Mesendoderm (in vitro differentiated cells): ENCODE data around the gene EIF2B1.
A peak's percentile ranks its signal among the peaks of the same experiment; 100 is the strongest.

Experiments
- DNase-seq: peaks from one replicate; pipeline ENCODE4 v3.0.0; 2013
- H2AK5ac ChIP-seq: 2 replicates; pipeline ENCODE4 v1.6.1; 2013; ENCODE audit warnings: low read length, inconsistent platforms
- H2BK120ac ChIP-seq: 2 replicates; pipeline ENCODE4 v1.6.1; 2013; ENCODE audit warnings: low read depth, mild to moderate bottlenecking, low read length, moderate library complexity, mixed read lengths
- H2BK15ac ChIP-seq: replicated peaks from 2 replicates; pipeline ENCODE4 v1.6.1; 2013; ENCODE audit warnings: low read depth, mild to moderate bottlenecking, moderate library complexity
- H2BK5ac ChIP-seq: 2 replicates; pipeline ENCODE4 v1.6.1; 2013; ENCODE audit warnings: low read length, inconsistent platforms
- H3K18ac ChIP-seq: 2 replicates; pipeline ENCODE4 v1.6.1; 2013; ENCODE audit warnings: mild to moderate bottlenecking, low read length, mixed read lengths
- H3K23ac ChIP-seq: one replicate; pipeline ENCODE4 v1.6.1; 2013; ENCODE audit warnings: low read length
- H3K27ac ChIP-seq: 2 replicates; pipeline ENCODE4 v1.5.1; 2013; ENCODE audit warnings: low read depth, mild to moderate bottlenecking, inconsistent platforms, low read length, moderate library complexity
- H3K27me3 ChIP-seq: 2 replicates; pipeline ENCODE4 v1.6.1; 2013; ENCODE audit warnings: low read length, control low read depth, mild to moderate bottlenecking, inconsistent platforms; ENCODE audit not compliant: insufficient read depth, poor library complexity
- H3K36me3 ChIP-seq: 2 replicates; pipeline ENCODE4 v1.6.1; 2013; ENCODE audit warnings: low read length, inconsistent platforms; ENCODE audit not compliant: control insufficient read depth, insufficient read depth
- H3K4ac ChIP-seq: one replicate; pipeline ENCODE4 v1.6.1; 2013; ENCODE audit warnings: low read depth, mild to moderate bottlenecking, low read length, moderate library complexity
- H3K4me1 ChIP-seq: 2 replicates; pipeline ENCODE4 v1.6.1; 2013; ENCODE audit warnings: low read depth, low read length, inconsistent platforms; ENCODE audit not compliant: control insufficient read depth
- H3K4me2 ChIP-seq: 2 replicates; pipeline ENCODE4 v1.6.1; 2013; ENCODE audit warnings: low read length
- H3K4me3 ChIP-seq: 2 replicates; pipeline ENCODE4 v1.5.1; 2013; ENCODE audit warnings: mild to moderate bottlenecking, low read length
- H3K56ac ChIP-seq: one replicate; pipeline ENCODE4 v1.6.1; 2013; ENCODE audit warnings: low read length
- H3K79me1 ChIP-seq: 2 replicates; pipeline ENCODE4 v1.6.1; 2013; ENCODE audit warnings: low read length, inconsistent platforms
- H3K79me2 ChIP-seq: 2 replicates; pipeline ENCODE4 v1.6.1; 2013; ENCODE audit warnings: mild to moderate bottlenecking, low read length; ENCODE audit not compliant: control insufficient read depth, insufficient read depth
- H3K9ac ChIP-seq: 2 replicates; pipeline ENCODE4 v1.6.1; 2013; ENCODE audit warnings: low read length, inconsistent platforms
- H4K5ac ChIP-seq: one replicate; pipeline ENCODE4 v1.6.1; 2013; ENCODE audit warnings: low read length
- H4K8ac ChIP-seq: one replicate; pipeline ENCODE4 v1.6.1; 2013; ENCODE audit warnings: low read depth, mild to moderate bottlenecking, control low read depth, low read length, moderate library complexity
- WGBS: extraction: QIAGEN DNeasy Blood & Tissue Kit; methylation state at CpG from one replicate; pipeline ENCODE4 v1.1.7; 2013; ENCODE audit warnings: low lambda C conversion rate, missing lambda C conversion rate; ENCODE audit not compliant: insufficient coverage; ENCODE audit errors: extremely low coverage; 5-methylcytosine and 5-hydroxymethylcytosine counted together

The EIF2B1 gene

GRCh38 chr12:123602651-123603195 lies 30.8 kb downstream of the EIF2B1 start:
- no CpG with 5 or more reads among the region's 7 CpGs for WGBS
- Histone ChIP-seq H3K36me3 (peaks cover 5% of the 10 kb centered on the region), H2BK15ac (no peak overlapping the region)

GRCh38 chr12:123601602-123602489 lies 31.6 kb downstream of the EIF2B1 start, which contains the start of gene DDX55:
TSS of gene DDX55 (plus strand) at chr12:123602099. CDS start at chr12:123602149, 50 bp downstream.
- H3K18ac ChIP-seq: peak within 1 kb of the TSS; percentile 90
- peaks cover 4% of the 10 kb centered on the region for H3K79me1 ChIP-seq
- peak within 1 kb of the TSS; percentile 95 for H3K4ac ChIP-seq
- peaks cover 2% of the 10 kb centered on the region for H3K4me1 ChIP-seq
- peak within 1 kb of the TSS; percentile 97 for H3K9ac ChIP-seq
- H4K8ac ChIP-seq: peak within 1 kb of the TSS; percentile 90
- H3K4me3 ChIP-seq: peak within 1 kb of the TSS; percentile 94
- H3K23ac ChIP-seq: no peak within 1 kb of the TSS
- H2BK120ac ChIP-seq: no peak within 1 kb of the TSS
- H2BK15ac ChIP-seq: no peak within 1 kb of the TSS
- DNase-seq: peak; percentile 88
- no peaks in the 10 kb centered on the region for H3K27me3 ChIP-seq
- peak within 1 kb of the TSS; percentile 95 for H3K4me2 ChIP-seq
- peaks cover 37% of the 10 kb centered on the region for H3K79me2 ChIP-seq
- H3K27ac ChIP-seq: peak within 1 kb of the TSS; percentile 63
- peak within 1 kb of the TSS; percentile 99 for H3K56ac ChIP-seq
- H4K5ac ChIP-seq: no peak within 1 kb of the TSS
- WGBS: no CpG with 5 or more reads among the region's 81 CpGs
- no peak within 1 kb of the TSS for H2BK5ac ChIP-seq
- peaks cover 5% of the 10 kb centered on the region for H3K36me3 ChIP-seq
- no peak within 1 kb of the TSS for H2AK5ac ChIP-seq

More at GRCh38 chr12:123602651-123603195, 30.8 kb downstream of the EIF2B1 start:
- DNase-seq: no peak
- Histone ChIP-seq H3K4me2 (peak overlapping the region; percentile 89), H4K8ac (no peak overlapping the region), H3K9ac (peak overlapping the region; percentile 97), H3K56ac (peak overlapping the region; percentile 99), H3K4ac (peak overlapping the region; percentile 95), H3K27me3 (no peaks in the 10 kb centered on the region), H4K5ac (no peak overlapping the region), H3K4me1 (peaks cover 2% of the 10 kb centered on the region), H3K79me2 (peaks cover 37% of the 10 kb centered on the region), H3K4me3 (peak overlapping the region; percentile 94), H2BK120ac (no peak overlapping the region), H2BK5ac (no peak overlapping the region), H3K79me1 (peaks cover 4% of the 10 kb centered on the region), H3K27ac (no peak overlapping the region), H3K23ac (no peak overlapping the region), H3K18ac (no peak overlapping the region), H2AK5ac (no peak overlapping the region)

- peaks cover 5% of the 10 kb centered on the region for H3K36me3 ChIP-seq
- H3K79me2 ChIP-seq: peaks cover 26% of the 10 kb centered on the region
- no peak for DNase-seq
- H3K9ac ChIP-seq: no peak overlapping the region
- no peaks in the 10 kb centered on the region for H3K27me3 ChIP-seq
- H2BK15ac ChIP-seq: no peak overlapping the region
- no peak overlapping the region for H3K23ac ChIP-seq
- H3K4me1 ChIP-seq: peaks cover 2% of the 10 kb centered on the region
- no peak overlapping the region for H4K5ac ChIP-seq
- H2AK5ac ChIP-seq: no peak overlapping the region
- H3K27ac ChIP-seq: no peak overlapping the region
- H3K4me3 ChIP-seq: no peak overlapping the region
- no peak overlapping the region for H4K8ac ChIP-seq
- whole genome bisulfite sequencing: no CpG with 5 or more reads among the region's 7 CpGs
- H3K79me1 ChIP-seq: no peaks in the 10 kb centered on the region
- no peak overlapping the region for H3K18ac ChIP-seq
- H3K4me2 ChIP-seq: no peak overlapping the region
- no peak overlapping the region for H3K4ac ChIP-seq
- H2BK120ac ChIP-seq: no peak overlapping the region
- H3K56ac ChIP-seq: no peak overlapping the region
- no peak overlapping the region for H2BK5ac ChIP-seq
These were observed 33.8 kb downstream of the EIF2B1 start for GRCh38 chr12:123599721-123600120.

GRCh38 chr12:123599310-123599709 lies 34.2 kb downstream of the EIF2B1 start:
- H3K4me1 ChIP-seq: peaks cover 2% of the 10 kb centered on the region
- H3K27ac ChIP-seq: no peak overlapping the region

GRCh38 chr12:123598522-123598921 lies 35.0 kb downstream of the EIF2B1 start:
- peaks cover 15% of the 10 kb centered on the region for H3K79me2 ChIP-seq
- no peak overlapping the region for H4K5ac ChIP-seq
- no peak overlapping the region for H3K4me3 ChIP-seq
- H3K9ac ChIP-seq: no peak overlapping the region
- no peaks in the 10 kb centered on the region for H3K79me1 ChIP-seq
- H3K36me3 ChIP-seq: peaks cover 5% of the 10 kb centered on the region
- no peak overlapping the region for H3K4ac ChIP-seq
- DNase-seq: no peak
- H3K56ac ChIP-seq: no peak overlapping the region
- H2BK120ac ChIP-seq: no peak overlapping the region
- no peak overlapping the region for H3K4me2 ChIP-seq
- H3K27me3 ChIP-seq: no peaks in the 10 kb centered on the region
- no peak overlapping the region for H4K8ac ChIP-seq
- no peak overlapping the region for H2BK5ac ChIP-seq
- H3K27ac ChIP-seq: no peak overlapping the region
- H3K18ac ChIP-seq: no peak overlapping the region
- H2BK15ac ChIP-seq: no peak overlapping the region
- H2AK5ac ChIP-seq: no peak overlapping the region
- WGBS: no CpG with 5 or more reads among the region's 3 CpGs
- peaks cover 2% of the 10 kb centered on the region for H3K4me1 ChIP-seq
- H3K23ac ChIP-seq: no peak overlapping the region

More at GRCh38 chr12:123599310-123599709, 34.2 kb downstream of the EIF2B1 start:
- H3K27me3 ChIP-seq: no peaks in the 10 kb centered on the region
- H3K18ac ChIP-seq: no peak overlapping the region
- no peak overlapping the region for H2BK5ac ChIP-seq
- H3K79me1 ChIP-seq: no peaks in the 10 kb centered on the region
- WGBS: 100% methylated on average over 1 of the region's 1 CpG
- peaks cover 23% of the 10 kb centered on the region for H3K79me2 ChIP-seq
- H3K23ac ChIP-seq: no peak overlapping the region
- no peak overlapping the region for H3K4me2 ChIP-seq
- no peak overlapping the region for H3K56ac ChIP-seq
- H3K4me3 ChIP-seq: no peak overlapping the region
- no peak overlapping the region for H4K5ac ChIP-seq
- H3K4ac ChIP-seq: no peak overlapping the region
- H3K36me3 ChIP-seq: peaks cover 5% of the 10 kb centered on the region
- no peak overlapping the region for H2AK5ac ChIP-seq
- DNase-seq: no peak
- no peak overlapping the region for H3K9ac ChIP-seq
- no peak overlapping the region for H4K8ac ChIP-seq
- no peak overlapping the region for H2BK15ac ChIP-seq
- H2BK120ac ChIP-seq: no peak overlapping the region
